Measurements from ENCODE around the gene KRT72.

The KRT72 gene

DNA sequence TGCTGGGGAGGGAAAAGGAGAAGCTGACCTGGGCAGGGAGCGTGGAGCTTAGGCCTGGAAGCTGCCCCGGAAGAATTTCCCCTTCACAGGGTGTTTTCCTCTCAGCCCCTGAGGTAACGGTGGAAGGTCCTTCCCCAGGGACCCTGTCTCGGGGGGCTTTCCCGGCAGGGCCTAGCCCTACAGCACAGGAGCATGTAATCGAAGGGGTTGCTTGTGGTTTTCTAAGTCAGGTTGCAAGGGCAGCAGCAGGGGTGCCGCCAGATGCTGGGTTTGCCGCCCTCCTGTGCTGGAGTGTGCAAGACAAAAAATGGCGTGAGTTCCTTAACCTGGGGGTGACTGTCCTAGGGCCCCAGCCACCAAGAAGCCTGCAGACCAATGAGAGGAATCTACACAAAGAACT, 26.0 kb downstream of the KRT72 start:
- no peak for DNase-seq

DNA sequence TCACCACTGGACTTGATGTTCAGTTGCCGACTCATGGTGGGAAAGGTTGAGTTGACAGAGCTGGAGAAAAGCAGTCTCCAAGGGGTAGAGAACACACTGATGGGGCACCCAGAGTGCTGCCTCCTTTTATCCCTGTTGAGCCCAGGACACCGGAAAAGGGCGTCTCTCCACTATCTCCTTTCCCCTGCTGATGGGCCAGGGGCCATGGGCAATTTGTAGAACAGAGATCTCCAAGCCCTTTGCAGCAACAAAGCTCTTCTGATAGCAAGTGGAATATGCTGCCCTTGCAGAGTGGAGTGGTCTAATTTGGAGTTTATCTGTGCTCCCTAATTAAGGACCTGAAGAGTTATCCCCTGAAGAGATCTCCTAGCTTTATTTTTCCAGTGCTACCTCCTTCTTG, 27.5 kb downstream of the KRT72 start, which contains the start of gene KRT74:
TSS of gene KRT74 (minus strand) at position 101 of the 400 bp plus-strand sequence. CDS start at position 35, 66 bp downstream.
- no peak for DNase-seq

DNA sequence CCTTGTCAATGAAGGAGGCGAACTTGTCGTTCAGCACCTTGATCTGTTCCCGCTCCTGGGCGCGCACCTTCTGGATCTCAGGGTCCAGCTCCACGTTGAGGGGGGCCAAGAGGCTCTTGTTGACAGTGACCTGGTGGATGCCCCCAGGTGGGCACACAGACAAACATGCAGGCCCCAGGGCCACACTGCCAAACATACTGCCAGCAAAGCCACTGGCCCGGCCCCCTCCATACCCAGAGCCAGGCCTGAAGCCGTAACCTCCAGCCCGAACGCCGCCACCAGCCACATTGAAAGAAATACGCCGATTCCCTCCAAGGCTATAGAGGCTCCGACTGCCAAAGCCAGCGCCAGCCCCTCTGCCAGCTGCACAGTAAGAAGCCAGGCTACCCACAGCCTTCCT, 28.0 kb downstream of the KRT72 start:
- no peak for DNase-seq

- DNase-seq, result no peak
Measured at GRCh38 chr12:52570511-52570910, 30.8 kb downstream of the KRT72 start.

- DNase-seq, result no peak
Measured at GRCh38 chr12:52568111-52568510, 33.2 kb downstream of the KRT72 start.

DNA sequence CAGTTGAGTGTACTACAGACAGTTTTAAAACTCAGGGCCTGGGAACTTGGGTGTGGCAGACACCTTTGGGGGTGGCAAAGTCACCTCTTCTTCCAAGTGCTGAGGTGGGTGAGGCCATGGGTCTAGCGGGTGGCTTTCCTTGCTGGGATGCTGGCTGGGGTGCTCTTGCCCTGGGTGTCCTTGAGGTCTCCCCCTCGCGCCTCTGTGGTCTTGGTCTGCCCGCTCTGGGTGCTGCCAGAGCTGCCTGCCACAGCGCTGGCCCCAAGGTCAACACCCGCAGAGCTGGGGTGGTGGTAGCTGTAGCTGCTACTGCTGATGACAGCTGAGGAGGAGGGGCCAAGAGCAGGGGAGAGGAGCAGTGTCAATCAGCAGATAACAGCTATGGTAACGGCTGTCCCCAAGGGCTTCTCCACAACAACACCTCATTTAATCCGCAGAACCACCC, 34.4 kb downstream of the KRT72 start:
- no peak for DNase-seq

GRCh38 chr12:52564582-52564981, 36.7 kb downstream of the KRT72 start:
- no peak for DNase-seq

DNA sequence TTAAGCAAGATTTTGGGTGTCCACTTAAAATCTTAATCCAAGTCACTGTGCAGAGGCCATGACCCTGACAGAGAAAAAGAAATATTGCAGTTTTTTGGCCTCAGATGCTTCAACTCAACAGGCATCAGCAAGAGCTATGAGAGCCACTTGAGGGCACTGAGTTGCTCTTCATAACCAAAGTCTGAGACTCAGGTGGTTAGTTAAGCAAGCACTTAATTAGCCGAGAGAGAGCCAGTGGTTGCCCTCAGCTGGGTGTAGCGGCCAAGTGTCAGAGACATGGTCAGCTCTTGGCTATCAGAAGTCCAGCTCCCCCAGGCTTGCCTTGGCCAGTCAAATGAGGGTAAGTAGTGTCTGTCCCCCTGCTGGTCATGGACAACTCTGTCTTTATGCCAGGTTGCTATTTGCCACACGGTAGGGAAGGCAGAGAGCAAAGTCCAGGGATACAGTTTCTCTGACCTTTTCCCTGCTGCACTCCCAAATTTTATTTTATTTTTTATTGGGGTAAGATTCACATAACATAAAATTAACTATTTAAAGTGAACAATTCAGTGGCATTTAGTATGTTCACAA, 39.3 kb downstream of the KRT72 start:
- no peak for DNase-seq

GRCh38 chr12:52559979-52560378, 41.3 kb downstream of the KRT72 start:
- no peak for DNase-seq

DNA sequence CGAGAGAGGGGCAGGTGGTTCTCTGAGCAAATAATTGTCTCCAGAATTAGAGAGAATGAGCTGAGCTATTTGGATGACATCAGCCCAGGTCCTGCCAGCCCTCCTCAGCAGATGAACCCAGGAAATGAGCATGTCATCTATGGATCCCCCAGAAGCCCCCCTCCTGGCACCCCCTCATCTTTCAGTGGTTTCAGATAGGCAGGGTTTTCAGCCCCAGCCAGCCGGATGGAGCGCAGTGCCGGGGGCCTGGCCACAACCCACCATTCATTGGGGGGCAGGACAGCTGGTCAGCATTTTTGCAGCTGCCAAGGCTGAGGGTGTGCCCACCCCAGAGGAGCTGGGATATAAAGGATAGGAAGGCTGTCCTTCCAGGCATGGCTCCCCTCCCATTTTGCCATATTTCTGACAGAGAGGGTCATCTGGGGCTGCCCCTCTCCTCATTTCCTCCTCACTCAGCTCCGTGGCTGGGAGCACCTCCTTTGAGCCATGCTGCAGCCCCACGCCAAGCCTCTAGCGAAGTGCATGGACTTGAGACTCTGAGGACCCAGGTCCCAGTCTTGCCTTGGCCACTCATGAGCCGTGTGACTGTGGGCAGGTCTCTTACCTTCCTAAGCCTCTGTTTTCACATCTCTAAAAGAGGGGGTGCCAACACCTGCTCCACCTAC, 42.4 kb downstream of the KRT72 start:
- no peak for DNase-seq

GRCh38 chr12:52557476-52557875, 43.8 kb downstream of the KRT72 start:
- no peak for DNase-seq

DNA sequence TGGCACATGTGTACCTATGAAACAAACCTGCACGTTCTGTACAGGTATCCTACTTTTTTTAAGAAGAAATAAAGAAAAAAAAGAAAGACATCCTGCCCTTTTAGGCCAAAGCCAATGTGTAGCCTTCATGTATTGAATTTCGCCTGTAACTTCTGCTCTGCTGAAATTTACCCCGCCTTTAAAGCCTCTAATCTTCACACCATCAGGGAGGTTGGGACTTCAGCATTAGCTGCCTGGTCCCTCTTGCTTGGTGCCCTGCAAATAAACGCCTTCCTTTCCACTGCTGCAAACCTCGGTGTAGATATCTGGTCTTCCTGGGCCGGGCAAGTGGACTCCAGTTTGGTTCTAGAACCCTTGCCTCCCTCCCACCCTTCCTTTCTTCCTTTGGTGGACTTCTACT, 45.7 kb downstream of the KRT72 start:
- DNase-seq, result no peak

DNA sequence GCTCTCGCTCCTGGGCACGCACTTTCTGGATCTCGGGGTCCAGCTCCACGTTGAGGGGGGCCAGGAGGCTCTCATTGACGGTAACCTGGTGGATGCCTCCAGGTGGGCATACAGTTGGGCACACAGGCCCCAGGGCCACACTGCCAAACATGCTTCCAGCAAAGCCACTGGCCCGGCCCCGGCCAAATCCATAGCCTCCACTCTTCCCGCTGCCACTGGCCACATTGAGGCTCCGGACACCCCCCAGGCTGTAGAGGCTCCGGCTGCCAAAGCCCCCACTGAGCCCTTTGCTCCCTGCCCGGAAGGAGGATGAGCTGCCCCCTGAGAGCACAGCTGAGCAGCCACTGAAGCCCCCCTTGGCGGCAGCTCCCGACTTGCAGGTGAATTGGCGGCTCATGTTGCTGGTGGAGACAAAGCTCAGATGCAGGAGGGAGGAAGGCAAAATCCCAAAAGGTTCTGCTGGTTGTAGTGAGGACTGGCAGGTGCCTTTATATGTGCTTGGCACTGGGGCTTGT, 48.5 kb downstream of the KRT72 start, which contains the start of gene KRT71:
TSS of gene KRT71 (minus strand) at position 465 of the 515 bp plus-strand sequence. CDS start at position 397, 68 bp downstream.
- DNase-seq, result no peak

GRCh38 chr12:52552055-52552454, 49.2 kb downstream of the KRT72 start:
- DNase-seq, result no peak

GRCh38 chr12:52551216-52551865, 49.9 kb downstream of the KRT72 start:
- DNase-seq, result no peak

DNA sequence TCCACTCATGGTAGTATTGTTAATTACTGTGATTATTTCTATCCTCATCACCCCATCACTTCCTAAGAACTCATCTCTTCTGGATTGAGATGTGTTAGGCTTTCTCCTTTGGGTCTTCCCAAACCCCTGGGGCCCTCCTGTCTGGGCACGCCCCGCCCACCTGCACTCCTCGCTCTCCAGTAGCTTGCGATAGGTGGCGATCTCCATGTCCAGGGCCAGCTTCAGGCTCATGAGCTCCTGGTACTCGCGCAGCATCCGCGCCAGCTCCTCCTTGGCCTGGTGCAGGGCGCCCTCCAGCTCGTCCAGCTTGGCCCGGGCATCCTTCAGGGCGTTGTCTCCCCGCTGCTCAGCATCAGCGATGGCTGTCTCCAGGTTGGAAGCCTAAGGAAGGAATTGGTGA, 55.1 kb downstream of the KRT72 start:
- no peak for DNase-seq

- no peak for DNase-seq
Measured at GRCh38 chr12:52543985-52544883, 57.0 kb downstream of the KRT72 start.

- no peak for DNase-seq
Measured at GRCh38 chr12:52542785-52543318, 58.4 kb downstream of the KRT72 start.

GRCh38 chr12:52542157-52542556, 59.1 kb downstream of the KRT72 start:
- DNase-seq, result no peak

DNA sequence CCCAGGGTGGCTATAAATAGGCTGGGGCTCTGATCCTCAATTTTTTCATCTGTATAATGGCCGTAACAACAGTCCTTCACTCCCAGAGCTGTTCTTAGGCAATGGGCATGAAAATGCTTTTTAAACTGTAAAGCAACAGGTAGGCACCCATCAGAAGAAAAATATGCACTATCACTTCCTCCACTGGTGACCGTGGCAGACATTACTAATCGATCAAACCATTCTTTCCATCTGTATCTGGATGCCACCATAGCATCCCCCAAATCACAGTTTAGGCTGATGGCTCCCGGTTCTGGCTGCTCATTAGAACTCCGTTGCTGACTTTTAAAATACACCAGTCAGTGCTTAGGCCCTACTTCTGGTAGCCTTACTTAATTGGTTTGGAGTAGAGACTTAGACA, 59.6 kb downstream of the KRT72 start:
- DNase-seq, result no peak

- DNase-seq, result no peak
Measured at GRCh38 chr12:52540531-52540930, 60.7 kb downstream of the KRT72 start.

- no peak for DNase-seq
Measured at GRCh38 chr12:52539821-52540173, 61.5 kb downstream of the KRT72 start.

Data from OCI-M1 (cell line).